ENCODE measurements around the gene SLC22A23.

DNA sequence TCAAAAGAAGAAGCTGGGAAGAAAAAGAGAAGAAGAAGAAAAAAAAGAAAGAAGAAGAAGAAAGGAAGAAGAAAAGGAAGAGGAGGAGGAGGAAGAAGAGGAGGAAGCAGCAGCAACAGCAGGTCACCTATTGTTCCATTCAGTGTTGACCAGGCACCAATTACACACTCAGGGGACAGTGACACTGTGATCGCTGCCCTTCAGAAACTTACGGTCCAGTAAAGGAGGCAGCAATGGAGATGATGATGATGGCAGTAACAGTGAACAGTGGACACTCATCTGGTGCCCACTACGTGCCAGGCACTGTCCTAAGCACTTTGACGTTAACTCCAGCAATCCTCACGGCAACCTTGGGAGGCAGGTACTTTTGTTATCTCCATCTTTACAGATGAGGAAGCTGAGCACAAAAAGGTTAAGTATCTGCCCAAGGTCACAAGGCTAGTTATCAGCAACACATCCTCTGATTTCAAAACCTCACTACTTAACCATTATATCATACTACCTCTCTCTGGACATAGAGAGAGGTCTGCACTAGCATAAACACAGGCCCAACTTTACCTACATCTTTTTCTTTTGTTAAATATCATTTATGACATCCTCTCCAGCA lies 83.2 kb downstream of the SLC22A23 start:
- no peak for TF ChIP-seq POLR2A (IDR thresholded peaks at IDR 0.05)
- TF ChIP-seq, protein P1, sequence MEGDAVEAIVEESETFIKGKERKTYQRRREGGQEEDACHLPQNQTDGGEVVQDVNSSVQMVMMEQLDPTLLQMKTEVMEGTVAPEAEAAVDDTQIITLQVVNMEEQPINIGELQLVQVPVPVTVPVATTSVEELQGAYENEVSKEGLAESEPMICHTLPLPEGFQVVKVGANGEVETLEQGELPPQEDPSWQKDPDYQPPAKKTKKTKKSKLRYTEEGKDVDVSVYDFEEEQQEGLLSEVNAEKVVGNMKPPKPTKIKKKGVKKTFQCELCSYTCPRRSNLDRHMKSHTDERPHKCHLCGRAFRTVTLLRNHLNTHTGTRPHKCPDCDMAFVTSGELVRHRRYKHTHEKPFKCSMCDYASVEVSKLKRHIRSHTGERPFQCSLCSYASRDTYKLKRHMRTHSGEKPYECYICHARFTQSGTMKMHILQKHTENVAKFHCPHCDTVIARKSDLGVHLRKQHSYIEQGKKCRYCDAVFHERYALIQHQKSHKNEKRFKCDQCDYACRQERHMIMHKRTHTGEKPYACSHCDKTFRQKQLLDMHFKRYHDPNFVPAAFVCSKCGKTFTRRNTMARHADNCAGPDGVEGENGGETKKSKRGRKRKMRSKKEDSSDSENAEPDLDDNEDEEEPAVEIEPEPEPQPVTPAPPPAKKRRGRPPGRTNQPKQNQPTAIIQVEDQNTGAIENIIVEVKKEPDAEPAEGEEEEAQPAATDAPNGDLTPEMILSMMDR (IDR thresholded peaks at IDR 0.05 in 4 of 5, conservative IDR thresholded peaks at IDR 0.05 in 1 of 5), result no peak

Measured in gastrocnemius medialis (tissue), 4 donors.